NCI-H2171 treated with DMSO at 0.1 percent for 48 hours (cell line): ENCODE results near the gene ALPP.
"Not testable (repeated sequence)": the region's sequence is repeated elsewhere in the genome, so short reads cannot be mapped to it uniquely, and the experiment has no call there.

ENCODE experiments used
- DNase-seq: peaks from one replicate; lab custom pipeline; 2025; lab: John Stamatoyannopoulos, UW

ALPP gene

DNA sequence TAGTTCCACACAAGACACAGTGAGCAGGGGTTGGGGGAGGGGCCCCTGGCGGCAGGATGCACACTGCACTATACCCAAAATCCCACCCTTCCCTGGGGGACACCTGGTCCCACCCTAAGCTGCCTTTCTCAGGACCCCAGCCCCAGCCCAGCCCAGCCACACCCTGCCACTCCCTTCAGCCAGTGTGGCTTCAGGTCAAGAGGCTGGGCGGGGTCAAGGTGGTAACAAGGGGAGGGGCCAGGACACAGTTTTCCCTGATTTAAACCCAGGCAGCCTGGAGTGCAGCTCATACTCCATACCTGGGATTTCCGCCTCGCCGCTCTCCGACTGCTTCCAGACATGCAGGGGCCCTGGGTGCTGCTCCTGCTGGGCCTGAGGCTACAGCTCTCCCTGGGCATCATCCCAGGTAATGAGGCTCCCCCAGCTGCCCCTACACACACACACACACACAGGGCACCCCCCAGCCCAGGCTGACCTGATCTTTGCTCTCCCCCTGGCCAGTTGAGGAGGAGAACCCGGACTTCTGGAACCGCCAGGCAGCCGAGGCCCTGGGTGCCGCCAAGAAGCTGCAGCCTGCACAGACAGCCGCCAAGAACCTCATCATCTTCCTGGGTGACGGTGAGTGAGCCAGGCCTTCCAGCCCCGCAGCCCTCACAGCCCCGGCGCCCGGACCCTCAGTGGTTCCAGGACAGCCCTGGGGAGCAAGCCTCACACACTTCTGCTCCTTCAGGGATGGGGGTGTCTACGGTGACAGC, 28.2 kb downstream of the ALPP start, which contains the start of gene ALPG:
Gene ALPG, plus strand, starts transcription at position 289 of the 755 bp plus-strand sequence. Its CDS starts 51 bp downstream, at position 340.
- DNase-seq = no peak

- DNase-seq = not testable (repeated sequence)
Measured at GRCh38 chr2:232407428-232408150, 29.0 kb downstream of the ALPP start.

DNA sequence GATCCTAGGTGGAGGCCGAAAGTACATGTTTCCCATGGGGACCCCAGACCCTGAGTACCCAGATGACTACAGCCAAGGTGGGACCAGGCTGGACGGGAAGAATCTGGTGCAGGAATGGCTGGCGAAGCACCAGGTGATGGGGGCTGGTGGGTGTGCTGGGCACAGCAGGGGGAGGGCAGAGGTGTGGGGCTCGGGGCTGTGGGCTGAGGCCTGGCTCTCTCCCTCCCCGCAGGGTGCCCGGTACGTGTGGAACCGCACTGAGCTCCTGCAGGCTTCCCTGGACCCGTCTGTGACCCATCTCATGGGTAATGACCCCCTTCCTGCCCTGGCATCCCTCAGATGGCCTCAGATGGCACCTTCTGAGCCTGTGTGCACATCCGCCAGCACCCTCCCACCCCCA, 29.7 kb downstream of the ALPP start:
- not testable (repeated sequence) for DNase-seq

GRCh38 chr2:232409617-232410016, 31.1 kb downstream of the ALPP start:
- DNase-seq = not testable (repeated sequence)

DNA sequence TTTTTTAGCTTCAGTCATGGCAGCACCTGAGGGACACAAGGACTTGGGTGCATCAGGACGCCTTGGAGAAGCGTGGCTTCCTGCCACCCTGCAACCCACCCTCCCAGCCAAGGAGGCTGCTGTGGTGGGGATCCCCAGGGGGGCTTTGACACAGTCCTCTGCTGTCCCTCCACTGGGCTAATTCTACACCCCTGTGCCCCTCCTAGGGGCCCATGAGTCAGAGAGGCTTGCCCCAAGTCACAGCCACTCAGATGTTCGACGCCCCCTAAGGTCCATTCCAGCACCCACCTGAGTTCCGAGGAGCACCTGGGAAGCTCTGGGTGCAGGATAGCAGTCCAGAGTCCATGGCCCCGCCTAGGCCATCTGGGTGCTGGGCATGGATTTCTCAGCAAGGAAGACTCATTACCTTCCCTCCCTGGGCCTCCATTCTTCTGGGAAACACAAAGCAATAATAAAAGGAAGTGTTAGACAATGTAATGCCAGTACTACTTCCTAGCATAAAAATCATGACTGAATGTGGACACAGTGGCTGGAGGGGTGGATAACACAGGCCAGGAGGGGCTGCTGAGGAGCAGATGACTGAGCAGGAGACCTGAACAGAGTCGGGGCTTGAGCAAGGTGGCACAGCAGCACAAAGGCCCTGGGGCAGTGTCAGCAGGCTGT, 31.8 kb downstream of the ALPP start:
- no peak for DNase-seq

DNA sequence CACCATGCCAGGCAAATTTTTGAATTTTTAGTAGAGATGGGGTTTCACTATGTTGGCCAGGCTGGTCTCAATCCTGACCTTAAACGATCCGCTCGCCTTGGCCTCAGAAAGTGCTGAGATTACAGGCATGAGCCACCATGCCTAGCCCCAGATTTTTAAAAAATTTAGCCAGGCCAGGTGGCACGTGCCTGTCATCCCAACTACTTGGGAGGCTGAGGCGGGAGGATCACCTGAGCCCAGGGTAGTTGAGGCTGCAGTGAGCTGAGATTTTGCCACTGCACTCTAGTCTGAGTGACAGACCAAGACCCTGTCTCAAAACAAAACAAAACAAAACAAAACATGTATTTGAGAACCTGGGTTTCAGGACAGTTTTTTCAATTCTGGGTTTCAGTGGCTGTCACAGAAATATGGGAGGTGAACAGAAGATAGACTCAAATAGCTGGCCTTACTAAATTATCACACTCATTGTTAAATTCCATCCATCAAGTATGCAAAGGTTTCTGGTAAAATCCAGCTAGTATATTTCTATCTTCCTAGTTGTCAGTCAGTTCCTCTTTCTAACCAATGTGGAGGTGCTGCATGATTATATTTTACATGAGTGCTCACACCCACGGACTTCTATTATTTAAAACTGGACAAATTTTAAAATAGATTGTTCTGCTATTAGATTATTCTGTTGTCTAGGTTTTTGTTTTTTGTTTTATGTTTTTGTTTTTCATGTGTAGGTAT, 33.5 kb downstream of the ALPP start:
- DNase-seq = no peak

DNA sequence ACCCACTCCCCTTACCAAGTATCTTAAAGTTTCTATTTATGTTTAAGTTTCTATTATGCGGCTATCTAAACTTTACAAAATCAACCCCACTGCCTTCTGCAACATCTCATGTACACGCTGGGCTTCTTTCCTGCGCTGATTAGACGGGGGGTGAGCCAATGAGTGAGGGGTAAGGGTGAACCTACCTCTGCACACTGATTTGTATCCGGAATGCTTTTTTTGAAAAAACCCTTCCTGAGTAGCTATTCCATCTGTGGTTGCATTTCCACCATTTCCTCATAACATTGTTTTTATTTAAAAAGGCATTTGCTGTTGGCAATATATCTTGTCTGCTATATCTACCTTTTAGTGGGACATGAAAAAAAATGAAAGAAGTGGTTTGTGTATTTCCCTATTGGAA, 34.4 kb downstream of the ALPP start:
- DNase-seq = no peak

DNA sequence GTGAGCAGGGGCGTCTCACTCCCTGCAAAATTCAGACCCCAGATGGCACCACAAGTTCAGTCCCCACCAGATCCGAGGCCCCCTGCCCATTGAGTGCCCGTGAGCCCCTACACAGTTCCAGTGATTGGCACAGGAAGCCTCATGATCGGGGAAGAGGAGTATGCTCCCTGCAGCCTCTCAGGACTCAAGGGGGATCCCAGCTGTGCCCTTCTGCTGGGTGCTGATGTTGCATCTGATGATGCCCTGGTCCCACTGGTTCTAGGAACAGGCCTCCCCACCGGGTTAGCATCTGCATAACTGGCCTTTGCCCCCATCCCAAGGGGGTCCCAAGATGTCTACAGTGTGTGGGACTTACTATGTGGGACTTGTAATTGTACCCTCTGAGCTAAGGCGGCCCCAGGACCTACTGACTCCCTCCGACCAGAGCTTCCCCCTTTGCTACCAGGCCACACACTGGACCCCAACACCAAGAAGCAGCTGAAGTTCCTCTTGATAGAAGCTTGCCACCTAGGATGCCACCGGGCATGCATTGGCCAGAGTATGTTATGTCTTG, 36.7 kb downstream of the ALPP start:
- DNase-seq = no peak

DNA sequence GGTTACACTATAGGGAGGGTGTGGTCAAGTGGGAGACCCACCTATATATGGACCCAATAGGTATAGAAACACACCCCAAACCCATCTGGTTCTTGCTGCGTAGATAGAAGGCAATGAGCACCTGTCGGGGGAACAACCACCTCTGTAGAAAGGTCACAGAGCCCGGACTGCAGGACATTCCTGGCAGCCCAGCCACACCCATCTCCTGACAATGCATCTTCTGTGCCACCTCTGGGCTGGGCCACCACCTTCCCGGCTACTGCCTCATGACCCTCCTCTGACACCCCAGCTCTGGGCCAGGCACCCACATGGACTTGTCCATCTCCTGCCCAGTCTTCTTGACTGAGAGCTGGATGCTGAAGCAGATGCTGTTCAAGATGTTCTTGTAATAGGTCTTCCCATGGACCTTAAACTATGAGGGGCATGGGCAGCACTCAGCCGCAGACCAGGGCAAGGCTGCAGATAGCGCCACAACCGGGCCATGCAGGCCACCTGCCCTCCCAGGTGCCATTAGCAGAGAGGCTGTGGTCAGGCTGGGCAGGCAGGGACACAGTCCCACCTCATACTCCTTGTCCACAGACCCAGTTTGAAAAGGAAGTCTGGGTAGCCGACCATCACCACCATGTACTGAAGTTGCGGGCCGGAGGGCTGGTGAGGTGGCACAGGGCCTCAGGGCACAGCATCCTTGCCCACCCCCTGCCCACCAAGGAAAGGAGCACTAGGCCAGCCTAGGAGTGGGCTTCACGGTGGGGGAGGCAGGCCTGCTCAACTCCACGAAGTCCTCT, 37.4 kb downstream of the ALPP start:
- no peak for DNase-seq

- no peak for DNase-seq
Measured at GRCh38 chr2:232416521-232417470, 38.2 kb downstream of the ALPP start.

DNA sequence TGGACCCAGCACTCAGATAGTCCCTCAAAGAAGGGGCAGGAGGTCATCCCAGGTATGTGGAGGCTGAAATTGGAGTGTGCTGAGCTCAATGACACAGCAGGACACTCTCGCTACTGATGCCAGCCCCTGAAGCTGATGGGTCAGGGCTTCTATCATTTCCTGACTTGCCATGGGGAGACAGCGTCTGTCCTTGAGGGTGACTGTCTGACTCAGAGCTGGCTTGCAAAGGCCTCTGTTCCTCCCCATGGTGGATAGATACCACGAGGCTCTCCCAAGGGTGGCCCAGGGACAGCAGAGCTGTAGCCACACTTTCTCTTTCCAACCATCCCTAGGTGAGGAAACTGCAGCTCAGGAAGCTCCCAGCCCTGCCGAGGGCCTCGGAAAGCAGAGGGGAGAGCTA, 38.9 kb downstream of the ALPP start:
- no peak for DNase-seq

GRCh38 chr2:232418056-232418455, 39.5 kb downstream of the ALPP start:
- no peak for DNase-seq

DNA sequence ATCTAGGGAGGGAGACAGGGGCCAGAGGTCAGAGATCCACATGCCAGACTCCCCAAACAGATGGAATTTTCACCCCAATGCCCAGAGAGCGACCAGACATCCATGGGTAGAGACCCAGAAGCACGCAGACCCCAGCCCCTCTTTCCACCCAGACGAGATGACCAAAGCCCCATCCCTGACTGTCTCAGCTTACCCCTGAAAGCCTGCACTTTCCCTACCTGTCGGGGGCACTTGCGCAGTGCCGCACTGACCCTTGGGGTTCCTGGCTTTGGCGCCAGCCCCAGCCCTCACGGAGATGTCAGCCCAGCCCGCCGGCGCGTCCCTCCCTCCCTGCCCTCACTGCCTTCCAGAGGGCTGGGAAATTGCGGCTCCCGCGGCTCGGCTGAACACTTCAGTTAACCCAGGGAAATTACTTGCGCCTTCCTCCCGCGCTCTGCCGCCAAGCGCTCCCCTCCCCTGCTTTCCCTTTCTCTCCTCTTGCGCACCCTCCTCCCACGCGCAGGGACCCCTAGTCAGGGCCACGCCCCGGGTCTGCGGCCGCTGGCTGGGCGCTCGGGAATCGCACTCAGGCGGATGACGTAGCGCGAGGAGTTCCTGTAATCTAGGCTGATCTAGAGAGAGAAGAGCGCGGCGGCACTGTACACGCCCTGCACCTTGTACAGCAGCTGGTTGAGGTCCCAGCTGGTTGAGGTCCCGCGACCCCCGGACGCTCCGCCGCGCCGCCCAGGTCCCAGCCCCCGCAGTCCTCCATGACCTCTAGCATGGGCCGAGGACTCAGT, 40.1 kb downstream of the ALPP start:
- peak; percentile 12 for DNase-seq

GRCh38 chr2:232419245-232420072, 40.9 kb downstream of the ALPP start:
- no peak for DNase-seq

DNA sequence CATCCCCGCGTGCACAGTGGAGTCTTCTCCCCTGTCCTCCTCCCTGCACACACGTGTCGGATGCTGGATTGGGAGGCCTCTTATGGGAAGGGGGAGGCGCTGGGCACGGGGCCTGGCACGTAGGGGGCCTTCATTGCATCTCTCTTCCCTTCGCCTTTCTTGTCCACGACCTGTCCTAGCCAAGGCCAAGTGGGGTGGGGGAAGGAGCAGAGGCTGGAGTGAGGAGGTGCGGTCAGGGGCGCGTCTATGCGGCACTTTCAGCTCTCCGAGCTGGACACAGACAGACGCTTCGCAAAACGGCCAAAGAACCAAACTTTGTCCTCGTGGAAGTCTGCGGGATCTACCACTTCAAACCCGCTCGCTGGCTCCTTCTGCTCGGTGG, 41.5 kb downstream of the ALPP start:
- DNase-seq = no peak

GRCh38 chr2:232420463-232421188, 42.1 kb downstream of the ALPP start:
- peak; percentile 37 for DNase-seq

- no peak for DNase-seq
Measured at GRCh38 chr2:232421189-232421785, 42.7 kb downstream of the ALPP start.
